22Rv1 (cell line): ENCODE results near the gene L3MBTL4.

Experiments
- H3K27ac ChIP-seq: fragments of 450-650 bp; 2 replicates; pipeline ENCODE4 v1.5.1; 2017
- CTCF ChIP-seq: fragments of 450-650 bp; IDR thresholded peaks from 2 replicates; pipeline ENCODE4 v1.5.1; 2017; ENCODE audit warnings: mild to moderate bottlenecking
- ZFX ChIP-seq: fragments of 450-650 bp; IDR thresholded peaks from 2 replicates; pipeline ENCODE4 v1.6.1; 2017; ENCODE audit warnings: antibody characterized with exemption, borderline replicate concordance

L3MBTL4 gene

GRCh38 chr18:5984245-5984644, 430.5 kb downstream of the L3MBTL4 start:
- H3K27ac ChIP-seq = no peak overlapping the region

GRCh38 chr18:5983488-5983887, 431.2 kb downstream of the L3MBTL4 start:
- TF ChIP-seq CTCF = no peak
- TF ChIP-seq ZFX = no peak
- no peak overlapping the region for H3K27ac ChIP-seq

More at GRCh38 chr18:5984245-5984644, 430.5 kb downstream of the L3MBTL4 start:
- TF ChIP-seq ZFX (no peak), CTCF (no peak)

- TF ChIP-seq CTCF = no peak
- no peak for TF ChIP-seq ZFX
- no peak overlapping the region for H3K27ac ChIP-seq
Observed at GRCh38 chr18:5982332-5982731, 432.4 kb downstream of the L3MBTL4 start.

- H3K27ac ChIP-seq = no peak overlapping the region
- TF ChIP-seq CTCF = no peak
- TF ChIP-seq ZFX = no peak
Observed at GRCh38 chr18:5980721-5981120, 434.0 kb downstream of the L3MBTL4 start.

- H3K27ac ChIP-seq = no peak overlapping the region
Observed at GRCh38 chr18:5979971-5980457, 434.7 kb downstream of the L3MBTL4 start.

GRCh38 chr18:5979176-5979888, 435.4 kb downstream of the L3MBTL4 start:
- H3K27ac ChIP-seq = no peak overlapping the region
- TF ChIP-seq ZFX (no peak), CTCF (no peak)

More at GRCh38 chr18:5979971-5980457, 434.7 kb downstream of the L3MBTL4 start:
- TF ChIP-seq CTCF = no peak
- TF ChIP-seq ZFX = no peak

- TF ChIP-seq CTCF (no peak), ZFX (no peak)
- no peak overlapping the region for H3K27ac ChIP-seq
Observed at GRCh38 chr18:5977022-5977421, 437.7 kb downstream of the L3MBTL4 start.
